Stimulated activated CD4-positive, alpha-beta T cell treated with anti-CD3 and anti-CD28 coated beads, Interleukin-12 subunit alpha, Interleukin-12 subunit beta, amount 100 ng/mL, for 48 hours (primary cell): ENCODE results near the gene RAB27A.

Experiments
- DNase-seq, 3 donors: peaks; one replicate each; pipeline ENCODE4 v3.0.0-alpha.2; 2020; ENCODE audit warnings: low read depth in 2 of 3, low spot score in 1 of 3

The RAB27A gene

GRCh38 chr15:55282284-55282833 lies 7.3 kb downstream of the RAB27A start:
- DNase-seq, result no peak

GRCh38 chr15:55281517-55282228 lies 7.9 kb downstream of the RAB27A start:
- DNase-seq, result no peak

GRCh38 chr15:55280589-55280988 lies 9.0 kb downstream of the RAB27A start:
- DNase-seq, result peak in 1 of 3 donors; percentile 29

- DNase-seq, result peak in 2 of 3 donors; percentile 42 to 62
Observed at GRCh38 chr15:55279746-55280351, 9.8 kb downstream of the RAB27A start.

- no peak for DNase-seq
Observed at GRCh38 chr15:55279100-55279745, 10.4 kb downstream of the RAB27A start.

- DNase-seq, result no peak
Observed at GRCh38 chr15:55277715-55278114, 11.9 kb downstream of the RAB27A start.

- DNase-seq, result peak in 2 of 3 donors; percentile 48 to 49
Observed at GRCh38 chr15:55277116-55277564, 12.5 kb downstream of the RAB27A start.

GRCh38 chr15:55276324-55276723 lies 13.3 kb downstream of the RAB27A start:
- no peak for DNase-seq

- DNase-seq, result no peak
Observed at GRCh38 chr15:55270291-55270690, 19.3 kb downstream of the RAB27A start.

GRCh38 chr15:55268176-55268695 lies 21.4 kb downstream of the RAB27A start:
- no peak for DNase-seq

GRCh38 chr15:55267401-55268175 lies 22.0 kb downstream of the RAB27A start:
- DNase-seq, result peak in 2 of 3 donors; percentile 51 to 53

GRCh38 chr15:55266547-55266946 lies 23.1 kb downstream of the RAB27A start:
- DNase-seq, result no peak

GRCh38 chr15:55260562-55261131 lies 29.0 kb downstream of the RAB27A start:
- no peak for DNase-seq

GRCh38 chr15:55257938-55258337 lies 31.7 kb downstream of the RAB27A start:
- DNase-seq, result no peak

GRCh38 chr15:55257012-55257670 lies 32.5 kb downstream of the RAB27A start:
- no peak for DNase-seq

GRCh38 chr15:55256281-55257011 lies 33.2 kb downstream of the RAB27A start:
- DNase-seq, result no peak

- DNase-seq, result no peak
Observed at GRCh38 chr15:55255714-55256113, 33.9 kb downstream of the RAB27A start.

- no peak for DNase-seq
Observed at GRCh38 chr15:55254916-55255679, 34.5 kb downstream of the RAB27A start.

GRCh38 chr15:55253580-55253979 lies 36.0 kb downstream of the RAB27A start:
- no peak for DNase-seq
